ENCODE results near the gene TNFRSF14. TPM values are rescaled to one million over a fixed set of nuclear protein-coding genes. Genes with fewer than 3 reads are reported as not detected.

The TNFRSF14 gene
- total and polyA plus RNA-seq, 9 of the 15 experiments (the other 6 are each of a cell fraction or from before 2014, with no cell fraction given): 0.11 to 2.3 (median 0.68) TPM; not detected in 2

DNA sequence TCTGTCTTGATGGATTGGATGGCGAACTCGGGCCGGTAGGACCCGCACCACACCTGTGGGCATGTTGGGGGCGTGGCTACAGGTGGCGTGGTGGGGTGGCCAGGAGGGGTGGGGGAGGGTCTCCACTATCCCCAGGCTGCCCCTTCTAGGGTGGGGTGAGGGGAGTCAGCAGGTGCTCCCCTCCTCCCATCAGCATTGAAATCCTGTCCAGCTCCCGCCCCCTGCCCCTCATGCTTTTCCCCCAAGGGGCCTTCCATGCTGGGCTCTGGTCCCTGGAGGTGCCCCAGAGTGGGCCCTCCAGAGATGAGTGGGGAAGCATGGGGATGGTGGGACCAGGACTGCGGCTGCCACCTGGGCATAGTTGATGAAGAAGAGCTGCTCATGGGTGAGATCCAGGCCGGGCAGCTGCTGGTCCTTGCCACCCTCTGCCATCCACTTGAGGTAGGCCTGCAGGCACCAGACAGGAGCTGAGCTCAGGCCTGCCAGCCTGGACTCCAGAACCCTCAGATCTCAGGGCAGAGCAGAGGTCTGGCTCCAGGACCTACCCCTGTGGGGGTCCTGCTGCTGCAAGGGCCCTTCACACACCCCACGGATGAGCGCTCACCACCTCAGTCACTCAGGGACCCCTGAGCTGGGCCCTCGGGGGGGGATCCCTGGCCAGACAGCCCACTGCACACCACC, 35.5 kb downstream of the TNFRSF14 start:
- 68% methylated on average over 11 of the region's 12 CpGs for WGBS (ENCODE audit: insufficient coverage, low coverage, missing lambda C conversion rate)
- POLR2A ChIA-PET: interaction anchor here (0.6 kb wide), 1 partner anchor 394 kb away, joined by 4 read pairs; no protein-coding TSS in a partner anchor
- peaks cover 3 to 38% of the 10 kb centered on the region in 2 experiments; a peak in 3 of 5 replicates for H3K27me3 ChIP-seq (ENCODE audit: control insufficient read depth in 2 of 2, insufficient read depth in 2 of 2, low read length in 2 of 2)
- CTCF ChIA-PET (ENCODE audit: low intra/inter-chr PET ratio): no interaction called here
- no peak overlapping the region for H3K4me2 ChIP-seq (ENCODE audit: insufficient read depth, low read length)
- intact Hi-C loops (cut with micrococcal nuclease): no loop called here
- H3K79me2 ChIP-seq (ENCODE audit: control insufficient read depth, insufficient read depth, low read length): no peaks in the 10 kb centered on the region
- DNase-seq (ENCODE audit: extremely low read depth in 1 of 4, low spot score in 3 of 4) (no peak), ATAC-seq (no peak), FAIRE-seq (no peak)
- no peaks in the 10 kb centered on the region for H3K9me3 ChIP-seq (replicated peaks; ENCODE audit: control insufficient read depth, insufficient read depth, low read depth, low read length)
- no peaks in the 10 kb centered on the region for H3K36me3 ChIP-seq (ENCODE audit: control insufficient read depth, insufficient read depth, low read length)
- peaks cover 3 to 74% of the 10 kb centered on the region in 2 experiments; a peak in 2 of 5 replicates for H3K4me1 ChIP-seq (replicated peaks in 1 of 2; ENCODE audit: control insufficient read depth in 2 of 2, insufficient read depth in 2 of 2, low read length in 2 of 2)
- no peak overlapping the region for H3K27ac ChIP-seq (ENCODE audit: extremely low read depth, low read depth, low read length)
- in situ Hi-C loops (cut with MboI): no loop called here
- no peaks in the 10 kb centered on the region for H3K9me1 ChIP-seq (ENCODE audit: control insufficient read depth, insufficient read depth, low read length)
- no peak overlapping the region for H2AFZ ChIP-seq (ENCODE audit: low read depth, low read length)
- no peaks in the 10 kb centered on the region for H4K20me1 ChIP-seq (replicated peaks; ENCODE audit: control insufficient read depth, insufficient read depth, low read length)
- H3K4me3 ChIP-seq: no peak overlapping the region
- H3K9ac ChIP-seq (ENCODE audit: insufficient read depth in 1 of 2, low read depth in 2 of 2, low read length in 2 of 2): no peak overlapping the region
- no TSS peak for BruUV-seq (replicated peaks)
- TF ChIP-seq STAT5B (CRISPR knock-in tag; IDR thresholded peaks at IDR 0.05) (no peak), MIER1 (IDR thresholded peaks at IDR 0.05; ENCODE audit: low read depth) (no peak), ZEB2 (IDR thresholded peaks at IDR 0.05) (no peak), SRSF3 (IDR thresholded peaks at IDR 0.05; ENCODE audit: insufficient read depth, low read length) (no peak), BCOR (IDR thresholded peaks at IDR 0.05) (no peak), ZNF133 (CRISPR knock-in tag; IDR thresholded peaks at IDR 0.05) (no peak), CCNT2 (IDR thresholded peaks at IDR 0.05; ENCODE audit: borderline replicate concordance, extremely low read depth, insufficient read length, low read depth, low read length) (no peak), BHLHE40 (IDR thresholded peaks at IDR 0.05; ENCODE audit: low read length) (no peak), MCM2 (IDR thresholded peaks at IDR 0.05; ENCODE audit: low read depth) (no peak), POLR3G (IDR thresholded peaks at IDR 0.05; ENCODE audit: extremely low read depth, insufficient read length, insufficient replicate concordance) (no peak)
- TF ChIP-seq, protein P1, sequence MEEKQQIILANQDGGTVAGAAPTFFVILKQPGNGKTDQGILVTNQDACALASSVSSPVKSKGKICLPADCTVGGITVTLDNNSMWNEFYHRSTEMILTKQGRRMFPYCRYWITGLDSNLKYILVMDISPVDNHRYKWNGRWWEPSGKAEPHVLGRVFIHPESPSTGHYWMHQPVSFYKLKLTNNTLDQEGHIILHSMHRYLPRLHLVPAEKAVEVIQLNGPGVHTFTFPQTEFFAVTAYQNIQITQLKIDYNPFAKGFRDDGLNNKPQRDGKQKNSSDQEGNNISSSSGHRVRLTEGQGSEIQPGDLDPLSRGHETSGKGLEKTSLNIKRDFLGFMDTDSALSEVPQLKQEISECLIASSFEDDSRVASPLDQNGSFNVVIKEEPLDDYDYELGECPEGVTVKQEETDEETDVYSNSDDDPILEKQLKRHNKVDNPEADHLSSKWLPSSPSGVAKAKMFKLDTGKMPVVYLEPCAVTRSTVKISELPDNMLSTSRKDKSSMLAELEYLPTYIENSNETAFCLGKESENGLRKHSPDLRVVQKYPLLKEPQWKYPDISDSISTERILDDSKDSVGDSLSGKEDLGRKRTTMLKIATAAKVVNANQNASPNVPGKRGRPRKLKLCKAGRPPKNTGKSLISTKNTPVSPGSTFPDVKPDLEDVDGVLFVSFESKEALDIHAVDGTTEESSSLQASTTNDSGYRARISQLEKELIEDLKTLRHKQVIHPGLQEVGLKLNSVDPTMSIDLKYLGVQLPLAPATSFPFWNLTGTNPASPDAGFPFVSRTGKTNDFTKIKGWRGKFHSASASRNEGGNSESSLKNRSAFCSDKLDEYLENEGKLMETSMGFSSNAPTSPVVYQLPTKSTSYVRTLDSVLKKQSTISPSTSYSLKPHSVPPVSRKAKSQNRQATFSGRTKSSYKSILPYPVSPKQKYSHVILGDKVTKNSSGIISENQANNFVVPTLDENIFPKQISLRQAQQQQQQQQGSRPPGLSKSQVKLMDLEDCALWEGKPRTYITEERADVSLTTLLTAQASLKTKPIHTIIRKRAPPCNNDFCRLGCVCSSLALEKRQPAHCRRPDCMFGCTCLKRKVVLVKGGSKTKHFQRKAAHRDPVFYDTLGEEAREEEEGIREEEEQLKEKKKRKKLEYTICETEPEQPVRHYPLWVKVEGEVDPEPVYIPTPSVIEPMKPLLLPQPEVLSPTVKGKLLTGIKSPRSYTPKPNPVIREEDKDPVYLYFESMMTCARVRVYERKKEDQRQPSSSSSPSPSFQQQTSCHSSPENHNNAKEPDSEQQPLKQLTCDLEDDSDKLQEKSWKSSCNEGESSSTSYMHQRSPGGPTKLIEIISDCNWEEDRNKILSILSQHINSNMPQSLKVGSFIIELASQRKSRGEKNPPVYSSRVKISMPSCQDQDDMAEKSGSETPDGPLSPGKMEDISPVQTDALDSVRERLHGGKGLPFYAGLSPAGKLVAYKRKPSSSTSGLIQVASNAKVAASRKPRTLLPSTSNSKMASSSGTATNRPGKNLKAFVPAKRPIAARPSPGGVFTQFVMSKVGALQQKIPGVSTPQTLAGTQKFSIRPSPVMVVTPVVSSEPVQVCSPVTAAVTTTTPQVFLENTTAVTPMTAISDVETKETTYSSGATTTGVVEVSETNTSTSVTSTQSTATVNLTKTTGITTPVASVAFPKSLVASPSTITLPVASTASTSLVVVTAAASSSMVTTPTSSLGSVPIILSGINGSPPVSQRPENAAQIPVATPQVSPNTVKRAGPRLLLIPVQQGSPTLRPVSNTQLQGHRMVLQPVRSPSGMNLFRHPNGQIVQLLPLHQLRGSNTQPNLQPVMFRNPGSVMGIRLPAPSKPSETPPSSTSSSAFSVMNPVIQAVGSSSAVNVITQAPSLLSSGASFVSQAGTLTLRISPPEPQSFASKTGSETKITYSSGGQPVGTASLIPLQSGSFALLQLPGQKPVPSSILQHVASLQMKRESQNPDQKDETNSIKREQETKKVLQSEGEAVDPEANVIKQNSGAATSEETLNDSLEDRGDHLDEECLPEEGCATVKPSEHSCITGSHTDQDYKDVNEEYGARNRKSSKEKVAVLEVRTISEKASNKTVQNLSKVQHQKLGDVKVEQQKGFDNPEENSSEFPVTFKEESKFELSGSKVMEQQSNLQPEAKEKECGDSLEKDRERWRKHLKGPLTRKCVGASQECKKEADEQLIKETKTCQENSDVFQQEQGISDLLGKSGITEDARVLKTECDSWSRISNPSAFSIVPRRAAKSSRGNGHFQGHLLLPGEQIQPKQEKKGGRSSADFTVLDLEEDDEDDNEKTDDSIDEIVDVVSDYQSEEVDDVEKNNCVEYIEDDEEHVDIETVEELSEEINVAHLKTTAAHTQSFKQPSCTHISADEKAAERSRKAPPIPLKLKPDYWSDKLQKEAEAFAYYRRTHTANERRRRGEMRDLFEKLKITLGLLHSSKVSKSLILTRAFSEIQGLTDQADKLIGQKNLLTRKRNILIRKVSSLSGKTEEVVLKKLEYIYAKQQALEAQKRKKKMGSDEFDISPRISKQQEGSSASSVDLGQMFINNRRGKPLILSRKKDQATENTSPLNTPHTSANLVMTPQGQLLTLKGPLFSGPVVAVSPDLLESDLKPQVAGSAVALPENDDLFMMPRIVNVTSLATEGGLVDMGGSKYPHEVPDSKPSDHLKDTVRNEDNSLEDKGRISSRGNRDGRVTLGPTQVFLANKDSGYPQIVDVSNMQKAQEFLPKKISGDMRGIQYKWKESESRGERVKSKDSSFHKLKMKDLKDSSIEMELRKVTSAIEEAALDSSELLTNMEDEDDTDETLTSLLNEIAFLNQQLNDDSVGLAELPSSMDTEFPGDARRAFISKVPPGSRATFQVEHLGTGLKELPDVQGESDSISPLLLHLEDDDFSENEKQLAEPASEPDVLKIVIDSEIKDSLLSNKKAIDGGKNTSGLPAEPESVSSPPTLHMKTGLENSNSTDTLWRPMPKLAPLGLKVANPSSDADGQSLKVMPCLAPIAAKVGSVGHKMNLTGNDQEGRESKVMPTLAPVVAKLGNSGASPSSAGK (IDR thresholded peaks at IDR 0.05): no peak
